DMS114 treated with DMSO at 0.1 percent for 48 hours (cell line): ENCODE data around the gene DTD2.
A peak's percentile ranks its signal among the peaks of the same experiment; 100 is the strongest.
"Not testable (repeated sequence)": the region's sequence is repeated elsewhere in the genome, so short reads cannot be mapped to it uniquely, and the experiment has no call there.

Source experiments
- DNase-seq: peaks from one replicate; lab custom pipeline; 2025; ENCODE audit not compliant: unreplicated experiment; lab: John Stamatoyannopoulos, UW

The DTD2 gene

GRCh38 chr14:31456841-31457664 is at the start of gene DTD2:
TSS of gene DTD2 (minus strand) at chr14:31457506. CDS start at chr14:31457393, 113 bp downstream.
- DNase-seq = peak; percentile 84

DNA sequence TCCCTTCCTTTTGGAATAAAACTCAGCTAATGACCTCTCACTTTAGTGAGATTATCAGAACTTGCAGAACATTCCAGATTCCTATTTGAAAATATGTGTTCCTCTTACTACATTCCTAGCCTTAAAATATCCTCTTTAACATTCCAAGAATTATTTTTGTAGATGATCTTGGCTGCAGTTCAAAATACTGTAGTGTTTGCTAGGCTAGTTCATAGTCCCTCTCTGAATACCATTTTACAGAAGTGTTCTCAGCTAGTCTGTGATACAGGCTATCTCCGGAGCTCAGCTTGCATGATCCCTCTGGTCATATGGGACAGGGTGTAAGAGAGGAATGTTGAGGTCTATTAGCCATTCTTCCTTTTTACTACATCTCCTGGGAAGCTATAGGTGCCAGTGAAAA is 48.1 kb upstream of the DTD2 start:
- no peak for DNase-seq

DNA sequence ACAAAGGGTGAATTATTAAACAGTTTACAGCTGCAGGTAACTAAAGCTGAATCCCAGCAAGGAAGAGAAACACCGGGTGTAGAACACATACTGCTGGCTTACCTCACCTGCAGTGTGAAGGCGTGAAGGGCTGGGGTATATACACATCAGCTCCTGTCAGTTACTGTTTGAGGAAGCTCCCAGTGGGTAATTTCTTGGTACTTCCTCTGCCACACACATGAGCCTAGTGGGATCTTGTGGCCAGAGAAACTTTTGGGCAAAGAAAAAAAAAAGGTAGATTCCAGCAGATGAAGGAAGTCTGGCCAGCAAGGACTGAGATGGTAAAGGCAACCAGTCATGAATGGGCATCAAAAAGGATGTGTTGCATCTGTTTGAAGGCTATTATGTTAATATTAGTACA is 44.6 kb upstream of the DTD2 start:
- no peak for DNase-seq

GRCh38 chr14:31492759-31493498 is 35.6 kb upstream of the DTD2 start:
- DNase-seq = no peak

- no peak for DNase-seq
Observed at GRCh38 chr14:31489691-31490090, 32.4 kb upstream of the DTD2 start.

DNA sequence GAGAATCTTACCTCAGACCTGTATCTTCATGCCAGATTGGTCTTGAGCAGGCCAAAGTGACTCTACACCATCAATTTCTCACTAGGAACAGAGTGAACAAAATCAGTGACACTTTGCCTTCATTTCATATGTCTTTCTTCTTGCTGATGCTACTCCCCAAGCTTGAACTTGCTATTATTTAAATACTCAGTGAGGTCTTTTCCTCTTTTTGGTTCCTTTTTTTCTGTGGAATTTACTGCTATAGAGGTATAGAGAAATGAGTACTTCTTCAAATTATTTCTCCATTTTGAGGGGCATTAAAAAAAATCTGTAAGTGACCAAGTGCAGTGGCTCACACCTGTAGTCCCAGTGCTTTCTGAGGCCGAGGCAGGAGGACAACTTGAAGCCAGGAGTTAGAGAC is 30.6 kb upstream of the DTD2 start, which contains the start of gene GPR33:
Gene GPR33, minus strand, starts transcription at position 154 of the 400 bp plus-strand sequence. CDS start 4,074 bp downstream, outside the sequence.
- no peak for DNase-seq

- no peak for DNase-seq
Observed at GRCh38 chr14:31486764-31487163, 29.5 kb upstream of the DTD2 start.

GRCh38 chr14:31484754-31485153 is 27.4 kb upstream of the DTD2 start:
- no peak for DNase-seq

DNA sequence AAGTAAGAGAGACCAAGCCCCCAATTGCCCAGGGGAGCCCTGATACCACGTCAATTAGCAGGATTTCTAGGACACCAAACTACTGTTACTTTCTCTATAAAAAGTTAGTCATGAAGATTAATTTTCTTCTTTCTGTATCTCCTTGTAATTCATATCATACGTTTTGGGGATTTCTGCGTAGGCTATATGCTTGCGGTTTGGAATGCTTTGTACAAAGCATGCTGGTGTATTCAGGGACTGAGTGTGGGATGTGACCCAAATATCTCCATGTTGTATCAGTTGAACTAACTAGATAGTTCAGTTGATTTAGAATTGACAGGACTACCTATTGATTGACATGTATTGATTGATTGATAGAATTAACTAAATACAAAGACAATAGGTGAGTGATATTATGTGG is 22.9 kb upstream of the DTD2 start:
- DNase-seq = no peak

- no peak for DNase-seq
Observed at GRCh38 chr14:31479027-31479426, 21.7 kb upstream of the DTD2 start.

DNA sequence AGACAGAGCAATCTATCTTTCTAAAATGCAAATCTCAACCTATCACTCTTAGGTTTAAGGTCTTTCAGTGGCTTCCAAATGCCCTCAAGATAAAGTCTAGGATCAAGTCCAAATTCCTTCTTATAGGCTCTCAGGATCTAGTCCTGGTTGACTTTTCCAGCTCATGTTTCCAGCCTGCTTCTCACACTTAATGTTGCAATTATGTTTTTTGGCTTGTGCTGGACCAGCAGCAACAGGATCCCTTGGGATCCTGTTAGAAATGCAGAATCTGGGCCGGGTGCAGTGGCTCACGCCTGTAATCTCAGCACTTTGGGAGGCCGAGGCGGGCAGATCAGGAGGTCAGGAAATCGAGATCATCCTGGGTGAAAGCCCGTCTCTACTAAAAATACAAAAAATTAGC is 19.9 kb upstream of the DTD2 start:
- DNase-seq = no peak

DNA sequence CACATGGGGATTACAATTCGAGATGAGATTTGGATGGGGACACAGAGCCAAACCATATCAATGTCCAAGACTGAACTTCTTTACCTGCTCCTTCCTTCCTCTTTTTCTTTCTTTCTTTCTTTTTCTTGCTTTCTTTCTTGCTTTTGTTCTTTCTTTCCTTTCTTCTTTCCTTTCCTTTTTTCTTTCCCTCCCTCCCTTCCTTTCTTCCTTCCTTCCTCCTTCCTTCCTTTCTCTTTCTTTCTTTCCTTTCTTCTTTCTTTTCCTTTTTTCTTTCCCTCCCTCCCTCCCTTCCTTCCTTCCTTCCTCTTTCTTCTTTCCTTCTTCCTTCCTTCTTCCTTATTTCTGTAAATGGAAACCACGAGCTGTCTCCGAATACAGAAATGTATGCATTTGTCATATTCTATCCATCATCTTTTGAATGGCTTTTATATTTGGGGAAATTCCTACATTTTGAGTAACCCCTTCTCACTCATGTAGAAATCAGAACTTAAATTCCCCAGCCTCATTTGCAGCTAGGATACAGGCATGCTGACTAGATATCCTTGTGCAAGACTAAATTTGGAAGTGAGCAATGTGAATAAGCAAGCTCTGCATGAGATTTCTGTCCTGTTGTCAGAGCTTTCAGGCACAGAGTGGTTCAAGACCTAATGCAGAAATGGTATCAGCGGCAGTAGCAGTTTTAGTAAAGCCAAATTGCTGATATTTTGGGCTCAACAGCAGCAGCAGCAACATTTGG is 19.0 kb upstream of the DTD2 start:
- no peak for DNase-seq

DNA sequence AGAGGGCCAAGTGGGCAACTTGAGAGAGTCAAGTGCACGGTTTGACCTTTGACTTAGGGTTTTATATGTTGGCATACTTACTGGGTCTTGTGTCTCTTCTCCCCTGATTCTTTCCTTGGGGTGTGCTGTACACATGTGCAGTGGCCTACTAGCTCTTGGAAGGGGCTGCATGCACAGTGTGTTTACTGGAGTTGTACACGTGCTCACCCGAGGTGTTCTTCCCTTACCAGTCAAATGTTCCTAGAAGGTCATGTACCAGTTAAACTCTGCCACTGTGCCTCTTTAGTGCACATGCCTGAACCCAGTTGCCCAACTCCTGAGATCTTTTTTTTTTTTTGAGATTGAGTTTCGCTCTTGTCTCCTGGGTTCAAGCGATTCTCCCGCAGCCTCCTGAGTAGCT is 9.2 kb upstream of the DTD2 start:
- DNase-seq = no peak

- DNase-seq = no peak
Observed at GRCh38 chr14:31465111-31465510, 7.8 kb upstream of the DTD2 start.

GRCh38 chr14:31462450-31462849 is 5.1 kb upstream of the DTD2 start:
- not testable (repeated sequence) for DNase-seq

DNA sequence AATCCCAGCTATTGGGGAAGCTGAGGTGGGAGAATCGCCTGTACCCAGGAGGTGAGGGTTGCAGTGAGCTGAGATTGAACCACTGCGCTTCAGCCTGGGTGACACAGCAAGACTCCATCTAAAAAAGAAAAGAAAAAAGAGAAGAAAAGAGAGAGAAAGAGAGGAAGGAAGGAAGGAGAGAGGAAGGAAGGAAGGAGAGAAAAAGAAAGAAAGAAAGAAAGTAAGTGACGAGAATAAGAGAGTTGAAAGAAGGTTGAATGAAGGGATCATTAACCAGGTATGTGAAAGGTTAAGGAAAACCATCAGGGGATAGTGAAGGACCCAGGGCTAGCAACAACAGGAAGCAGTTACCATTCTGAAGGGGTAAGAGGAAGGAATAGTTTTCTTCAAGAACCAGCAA is 4.2 kb upstream of the DTD2 start:
- no peak for DNase-seq

DNA sequence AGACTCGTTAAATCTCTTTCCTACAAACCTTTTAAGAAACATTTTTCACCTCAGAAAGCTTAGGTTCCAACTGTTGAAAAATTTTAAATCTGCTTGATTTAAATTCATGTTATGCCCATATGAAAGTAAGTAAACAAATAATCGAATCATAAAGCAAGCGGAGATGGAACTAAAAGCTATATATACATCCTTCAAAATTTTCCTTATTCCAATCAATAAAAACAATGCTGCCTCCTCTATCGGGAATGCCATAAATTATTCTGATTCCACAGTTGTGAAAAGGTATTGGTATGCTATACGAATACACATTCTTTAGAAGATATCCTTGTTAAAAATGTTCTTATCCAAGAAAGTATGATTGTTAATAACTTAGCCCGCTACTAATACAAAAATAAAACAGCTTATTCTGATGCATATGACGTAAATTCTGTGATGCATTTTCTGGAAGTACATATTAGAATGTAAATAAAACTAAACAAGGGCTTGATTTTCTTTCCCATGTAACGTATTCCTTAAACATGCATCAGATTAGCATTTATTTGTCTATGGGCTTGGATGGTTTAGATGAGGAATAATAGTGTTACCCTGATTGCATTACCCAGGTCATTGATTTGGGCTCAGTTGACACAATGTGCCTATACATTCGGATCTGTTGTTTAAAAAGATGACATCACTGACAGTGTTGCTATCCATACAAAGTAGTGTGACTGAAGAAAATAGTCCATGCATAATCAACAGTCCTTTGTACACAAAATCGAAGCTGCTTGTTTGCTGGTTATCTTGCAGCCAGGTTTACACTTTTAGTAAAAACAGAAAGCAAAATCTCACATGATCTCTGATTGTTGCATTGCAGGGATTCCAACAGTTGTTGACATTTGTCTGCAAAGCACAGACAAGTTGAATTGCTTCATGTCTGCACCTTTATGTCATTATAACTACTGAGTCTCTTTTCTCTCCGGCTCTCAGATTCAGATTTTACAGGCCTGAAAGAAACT is 656 bp upstream of the DTD2 start:
- DNase-seq = no peak

GRCh38 chr14:31449971-31450610 is 7.2 kb downstream of the DTD2 start:
- no peak for DNase-seq

- no peak for DNase-seq
Observed at GRCh38 chr14:31449136-31449535, 8.2 kb downstream of the DTD2 start.

DNA sequence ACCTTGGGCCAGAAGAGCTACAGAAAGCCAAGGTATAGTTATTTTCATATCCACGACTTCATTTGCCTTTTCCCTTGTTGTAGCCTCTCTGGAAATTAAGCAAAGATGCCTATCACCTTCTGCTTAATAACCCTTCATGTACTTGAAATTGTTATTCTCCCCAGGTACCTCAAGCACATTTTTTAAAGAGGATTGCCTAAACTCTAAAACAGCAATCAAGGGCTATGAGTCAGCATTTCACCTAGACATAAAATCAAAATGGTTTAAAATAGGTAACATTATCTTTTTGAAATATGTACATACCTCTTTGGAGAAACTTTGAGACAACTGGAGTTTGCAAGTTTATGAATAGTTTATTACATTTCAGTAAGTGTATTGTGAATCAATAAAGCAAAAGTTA is 11.6 kb downstream of the DTD2 start:
- DNase-seq = no peak
